Heart right ventricle (tissue), 16 donors: ENCODE measurements around the gene NDUFS6. TPM values are rescaled to one million over a fixed set of nuclear protein-coding genes. Genes with fewer than 3 reads are reported as not detected.

Experiments
- ATAC-seq, 8 donors: fragments of 200-7000 bp; cut with Tn5 transposase; one replicate each; pipeline ENCODE4 v1.9.1; 2020; ENCODE audit warnings: mild to moderate bottlenecking in 8 of 8, moderate library complexity in 8 of 8, moderate number of reproducible peaks in 1 of 8
- DNase-seq, 2 donors: peaks; one replicate each; pipeline ENCODE4 v3.0.0-alpha.2; 2020
- H3K27ac ChIP-seq, 10 donors: fragments of 200-600 bp; sonication (generic) in 2 of 10; one replicate each; pipeline versions ENCODE4 v1.5.0 to v1.8.0; 2020 to 2022; ENCODE audit warnings: mild to moderate bottlenecking in 3 of 10
- H3K27me3 ChIP-seq, 7 donors: fragments of 200-600 bp; one replicate each; pipeline ENCODE4 v1.8.0; 2021 to 2022; ENCODE audit warnings: mild to moderate bottlenecking in 2 of 7
- H3K36me3 ChIP-seq, 9 donors: fragments of 200-600 bp; sonication (generic) in 1 of 9; one replicate each; pipeline versions ENCODE4 v1.5.0 to v1.8.0; 2020 to 2022; ENCODE audit warnings: mild to moderate bottlenecking in 2 of 9
- H3K4me1 ChIP-seq, 9 donors: fragments of 200-600 bp; sonication (generic) in 1 of 9; one replicate each; pipeline versions ENCODE4 v1.5.0 to v1.8.0; 2020 to 2022; ENCODE audit warnings: mild to moderate bottlenecking in 4 of 9
- H3K4me3 ChIP-seq, 10 donors: fragments of 200-600 bp; sonication (generic) in 2 of 10; one replicate each; pipeline versions ENCODE4 v1.5.0 to v1.8.0; 2020 to 2022; ENCODE audit warnings: mild to moderate bottlenecking in 7 of 10, moderate library complexity in 2 of 10
- H3K9me3 ChIP-seq, 11 donors: fragments of 200-600 bp in 10 of 11; sonication (generic) in 2 of 11; one replicate each; pipeline versions ENCODE4 v1.5.0 to v1.8.0; 2013 to 2022; ENCODE audit warnings: mild to moderate bottlenecking in 2 of 11, control low read depth in 1 of 11, moderate library complexity in 1 of 11
- WGBS, 2 donors: extraction: QIAGEN DNeasy Blood & Tissue Kit; methylation state at CpG; one replicate each; pipeline ENCODE4 v1.1.7; 2013; ENCODE audit warnings: inconsistent platforms in 1 of 2; 5-methylcytosine and 5-hydroxymethylcytosine counted together
- intact Hi-C, 10 donors: fragments of 100-400 bp; cut with DNase I; formaldehyde crosslinking; loops; one replicate each; pipeline versions ENCODE4 v1.11.1 to v1.14.2; 2022
- polyA plus RNA-seq, 2 donors: library from polyadenylated mRNA; stranded (reverse); fragments of 200-250 nt; gene quantifications; one replicate each; pipeline ENCODE4 v1.2.3, GENCODE V29; 2013
- total RNA-seq, 10 donors: library from RNA; stranded (reverse); fragmentation: NEBNext Ultra II Directional in 3 of 10; extraction: Animal tissue kit (Norgen Biotek cat#: 25700) in 3 of 10; gene quantifications; one replicate each; pipeline versions ENCODE4 v1.2.1 to v1.2.4, GENCODE V29; 2021 to 2023
- TF ChIP-seq, protein P1 (sequence below), 9 donors: fragments of 200-600 bp; sonication (generic) in 2 of 9; IDR thresholded peaks; one replicate each; pipeline versions ENCODE4 v1.5.0 to v1.8.0; 2021 to 2022; ENCODE audit warnings: antibody characterized with exemption in 9 of 9, mild to moderate bottlenecking in 5 of 9, moderate library complexity in 1 of 9
- donor health status: Arrhythmogenic right ventricular cardiomyopathy.
- donor health status: ischemic (EF 13 %, LVEDD 7.1; RV severe dilation, severe dysfunction).
- donor health status: healthy with polysubstance abuse.
- donor health status: DM: no; HTN: yes; CAD: no.
- donor health status: DM: no; HTN: no; CAD: no.
- donor health status: ischemic (EF 25% LVEDD 6.9; RV normal size, moderate dysfunction).
- donor health status: ischemic (EF 25% LVEDD 5.7; RV mildly dilated, moderate dysfunction).
- donor health status: healthy.
- donor health status: DM: yes; HTN: yes; CAD: no.
- donor health status: Ischemic cardiomyopathy.
- donor health status: ischemic (EF 35%, LVEDD 5.7; RV mildly dilated, moderate dysfunction).
- donor health status: nonischemic (EF 11% LVEDD 7.7; RV severe dilation, severe dysfunction).
- donor health status: DM: yes; HTN: yes; CAD: no.
- donor health status: PGD.
- donor health status: ischemic (EF 29% LVEDD 5.4; RV normal size, mild dysfunction).
- donor health status: nonischemic (EF 23%, LVEDD 6.1; RV moderate dilation, normal function).

The NDUFS6 gene
- total and polyA plus RNA-seq, 12 donors = 60.2 to 198 (median 87.9) TPM

DNA sequence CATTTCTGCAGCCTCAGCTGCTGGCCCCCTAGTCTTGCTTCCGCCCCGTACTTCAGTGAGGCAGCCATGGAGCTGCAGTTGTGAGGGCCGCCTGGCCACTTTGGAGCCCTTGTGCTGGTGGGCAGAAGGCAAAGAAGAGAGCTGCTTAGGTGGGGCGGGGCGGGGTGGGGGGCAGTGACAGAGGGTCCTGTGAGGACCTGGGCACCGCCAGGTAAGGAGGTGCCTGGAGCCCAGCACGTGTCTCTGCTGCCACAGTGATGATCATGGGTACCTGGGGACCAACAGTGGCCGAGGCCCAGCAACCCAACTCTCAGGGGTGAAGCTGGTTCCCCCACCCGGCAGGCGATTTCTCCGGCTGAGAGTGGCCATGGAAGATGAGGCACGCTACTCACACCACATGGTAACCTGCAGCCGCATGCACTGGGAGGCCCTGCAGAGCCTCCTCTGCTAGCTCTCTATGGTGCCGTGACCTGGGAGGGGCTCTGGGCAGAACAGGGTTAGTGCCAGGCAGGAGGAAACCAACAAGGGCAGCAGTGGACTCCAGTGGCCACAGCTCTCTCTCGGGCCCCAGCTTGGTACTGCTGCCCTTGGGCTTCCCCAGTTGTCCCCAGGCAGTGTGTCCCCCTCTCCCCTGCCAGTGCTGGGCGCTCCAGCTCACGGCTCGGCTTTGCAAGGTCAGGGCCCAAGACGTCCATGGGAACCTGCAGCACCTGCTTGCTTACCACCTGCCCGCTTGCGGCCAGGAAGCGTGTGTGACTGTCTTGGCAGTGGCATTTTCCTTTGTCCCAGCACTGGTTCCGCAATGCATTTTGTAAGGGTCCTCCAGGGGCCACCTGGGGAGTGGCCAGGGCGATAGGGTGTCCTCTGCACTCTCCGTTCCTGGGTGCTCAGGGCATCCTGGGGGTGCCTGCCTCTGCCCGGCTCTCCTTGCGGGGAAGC is 24.0 kb downstream of the NDUFS6 start:
- no peaks in the 10 kb centered on the region for H3K27me3 ChIP-seq
- H3K27ac ChIP-seq = no peak overlapping the region
- 94 to 98% methylated on average over 26 to 27 of the region's 27 CpGs for WGBS, 2 donors
- TF ChIP-seq, protein P1, sequence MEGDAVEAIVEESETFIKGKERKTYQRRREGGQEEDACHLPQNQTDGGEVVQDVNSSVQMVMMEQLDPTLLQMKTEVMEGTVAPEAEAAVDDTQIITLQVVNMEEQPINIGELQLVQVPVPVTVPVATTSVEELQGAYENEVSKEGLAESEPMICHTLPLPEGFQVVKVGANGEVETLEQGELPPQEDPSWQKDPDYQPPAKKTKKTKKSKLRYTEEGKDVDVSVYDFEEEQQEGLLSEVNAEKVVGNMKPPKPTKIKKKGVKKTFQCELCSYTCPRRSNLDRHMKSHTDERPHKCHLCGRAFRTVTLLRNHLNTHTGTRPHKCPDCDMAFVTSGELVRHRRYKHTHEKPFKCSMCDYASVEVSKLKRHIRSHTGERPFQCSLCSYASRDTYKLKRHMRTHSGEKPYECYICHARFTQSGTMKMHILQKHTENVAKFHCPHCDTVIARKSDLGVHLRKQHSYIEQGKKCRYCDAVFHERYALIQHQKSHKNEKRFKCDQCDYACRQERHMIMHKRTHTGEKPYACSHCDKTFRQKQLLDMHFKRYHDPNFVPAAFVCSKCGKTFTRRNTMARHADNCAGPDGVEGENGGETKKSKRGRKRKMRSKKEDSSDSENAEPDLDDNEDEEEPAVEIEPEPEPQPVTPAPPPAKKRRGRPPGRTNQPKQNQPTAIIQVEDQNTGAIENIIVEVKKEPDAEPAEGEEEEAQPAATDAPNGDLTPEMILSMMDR (IDR thresholded peaks at IDR 0.05) = no peak
- DNase-seq (no peak), ATAC-seq (no peak)
- no peaks in the 10 kb centered on the region for H3K4me1 ChIP-seq
- H3K9me3 ChIP-seq = no peaks in the 10 kb centered on the region
- peaks cover 0 to 77% (median 14%) of the 10 kb centered on the region in 9 donors for H3K36me3 ChIP-seq
- intact Hi-C loops = no loop called here
- H3K4me3 ChIP-seq = no peak overlapping the region

DNA sequence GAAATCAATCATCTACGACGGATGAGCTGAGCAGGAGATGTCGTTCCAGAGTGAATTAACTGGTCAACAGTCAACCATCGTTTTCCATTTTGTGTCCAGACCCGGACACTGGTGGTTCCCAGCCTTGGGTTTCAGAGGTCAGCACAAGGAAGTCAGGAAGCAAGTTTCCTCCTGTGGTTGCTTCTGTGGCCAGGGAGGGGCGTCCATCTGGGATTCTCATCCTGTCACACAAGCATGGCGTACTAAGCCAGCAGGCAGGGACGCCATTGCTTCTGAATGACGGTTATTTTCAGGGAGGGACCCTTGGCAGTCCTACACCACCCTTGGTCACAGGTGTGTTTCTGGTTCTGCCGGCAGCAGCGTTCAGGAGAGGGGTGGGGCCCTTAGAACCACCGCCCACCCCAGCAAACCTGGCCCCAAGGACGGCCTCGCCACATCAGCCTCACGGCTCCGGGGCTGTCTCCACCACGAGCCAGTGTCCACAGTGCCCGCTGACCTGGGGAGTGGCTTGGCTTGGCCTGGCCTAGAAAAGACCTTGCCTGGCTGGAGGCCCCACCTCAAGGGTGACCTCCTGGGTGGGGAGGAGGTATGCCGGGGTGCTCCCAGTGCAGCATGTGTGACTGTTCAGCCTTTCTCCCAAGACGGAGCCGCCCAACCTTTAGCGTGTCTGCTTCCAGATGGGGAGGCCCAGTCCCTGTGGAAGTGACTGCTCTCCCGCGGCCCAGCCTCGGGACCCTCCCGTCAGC is 25.2 kb downstream of the NDUFS6 start:
- no peaks in the 10 kb centered on the region for H3K9me3 ChIP-seq
- intact Hi-C loops = no loop called here
- no peak overlapping the region for H3K4me3 ChIP-seq
- no peaks in the 10 kb centered on the region for H3K27me3 ChIP-seq
- no peak overlapping the region for H3K27ac ChIP-seq
- ATAC-seq = peak in 1 of 8 donors; percentile 17
- peaks cover 0 to 67% (median 2%) of the 10 kb centered on the region in 9 donors for H3K36me3 ChIP-seq
- WGBS, 2 donors = 88 to 90% methylated on average over 26 of the region's 26 CpGs
- TF ChIP-seq, protein P1 (IDR thresholded peaks at IDR 0.05) = no peak
- H3K4me1 ChIP-seq = no peaks in the 10 kb centered on the region
- DNase-seq = no peak

DNA sequence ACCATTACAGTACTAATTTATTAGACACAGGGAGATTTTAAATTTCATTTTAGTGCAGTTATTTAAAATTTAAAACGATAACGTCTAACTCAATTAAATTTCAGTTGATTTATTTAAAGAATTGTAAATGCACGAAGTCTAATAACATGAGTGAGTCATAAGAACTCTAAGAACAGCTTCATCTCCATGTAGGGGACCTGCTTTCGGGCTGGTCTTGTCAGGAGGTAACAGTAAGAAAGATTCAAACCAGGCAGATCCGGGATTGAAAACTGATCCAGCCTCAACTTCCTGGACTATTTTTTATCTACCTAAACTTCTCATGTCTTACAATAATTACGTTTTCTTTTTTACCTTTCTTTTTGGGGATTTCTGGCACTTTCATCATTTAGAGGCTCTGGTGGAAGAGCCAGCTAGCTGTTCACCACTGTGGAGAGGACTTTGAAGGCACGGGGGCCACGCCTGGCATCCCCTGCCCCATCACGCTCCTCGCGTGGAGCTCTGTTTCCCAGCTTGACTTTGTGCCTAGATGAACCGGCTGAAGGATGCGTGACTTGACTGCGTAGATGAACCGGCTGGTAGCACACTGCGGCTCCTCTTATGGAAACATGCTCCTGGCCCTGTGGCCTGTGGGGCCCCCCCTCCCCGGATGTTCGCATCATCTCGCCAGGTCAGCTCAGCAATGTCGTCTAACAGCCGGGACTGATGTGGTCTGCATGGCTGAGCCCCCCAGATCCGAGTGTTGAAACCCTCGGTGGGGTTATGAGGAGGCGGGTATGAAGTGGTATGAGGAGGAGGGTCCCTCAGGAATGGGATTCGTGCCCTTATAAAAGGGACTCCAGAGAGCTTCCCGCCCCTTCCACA is 26.0 kb downstream of the NDUFS6 start:
- DNase-seq (no peak), ATAC-seq (no peak)
- intact Hi-C loops = no loop called here
- H3K27me3 ChIP-seq = no peaks in the 10 kb centered on the region
- H3K27ac ChIP-seq = no peak overlapping the region
- H3K36me3 ChIP-seq = peaks cover 0 to 59% (median 0%) of the 10 kb centered on the region in 9 donors
- TF ChIP-seq, protein P1 (IDR thresholded peaks at IDR 0.05) = no peak
- 88 to 89% methylated on average over 26 of the region's 26 CpGs for WGBS, 2 donors
- H3K4me3 ChIP-seq = no peak overlapping the region
- H3K4me1 ChIP-seq = no peaks in the 10 kb centered on the region
- no peaks in the 10 kb centered on the region for H3K9me3 ChIP-seq
